IgD-negative memory B cell (primary cell): ENCODE data around the gene DPH2. TPM values are rescaled to one million over a fixed set of nuclear protein-coding genes. Genes with fewer than 3 reads are reported as not detected.

Experiments used
- polyA plus RNA-seq: library from polyadenylated mRNA; unstranded; fragments of 300-500 nt; fragmentation: Illumina TruSeq; gene quantifications from one replicate; pipeline ENCODE4 v1.2.3, GENCODE V29; 2021

Gene DPH2
- polyA plus RNA-seq, 1 donor from 2014 or later: 38.4 TPM

Other genes starting within 250 kb of the DPH2 start
- gene ARTN, start 36.2 kb upstream of the DPH2 start, polyA plus RNA-seq: not detected
- gene IPO13, start 23.1 kb upstream of the DPH2 start, polyA plus RNA-seq: 14.9 TPM
- 261 TPM for gene ATP6V0B, start 5.0 kb downstream of the DPH2 start, polyA plus RNA-seq
- 1.0 TPM for gene B4GALT2, start 9.2 kb downstream of the DPH2 start, polyA plus RNA-seq
- gene CCDC24, start 21.6 kb downstream of the DPH2 start, polyA plus RNA-seq: 5.3 TPM
- gene SLC6A9, start 61.5 kb downstream of the DPH2 start, polyA plus RNA-seq: 0.19 TPM
- not detected for gene KLF17, start 148.8 kb downstream of the DPH2 start, polyA plus RNA-seq
- not detected for gene KLF18, start 171.6 kb downstream of the DPH2 start, polyA plus RNA-seq
- 36.0 TPM for gene DMAP1, start 243.5 kb downstream of the DPH2 start, polyA plus RNA-seq